NCI-H146 treated with DMSO at 0.1 percent for 48 hours (cell line): Measurements from ENCODE around the gene PMPCB.
A peak's percentile ranks its signal among the peaks of the same experiment; 100 is the strongest.

Source experiments
- DNase-seq: peaks from one replicate; lab custom pipeline; 2025; ENCODE audit not compliant: unreplicated experiment; lab: John Stamatoyannopoulos, UW

PMPCB gene

DNA sequence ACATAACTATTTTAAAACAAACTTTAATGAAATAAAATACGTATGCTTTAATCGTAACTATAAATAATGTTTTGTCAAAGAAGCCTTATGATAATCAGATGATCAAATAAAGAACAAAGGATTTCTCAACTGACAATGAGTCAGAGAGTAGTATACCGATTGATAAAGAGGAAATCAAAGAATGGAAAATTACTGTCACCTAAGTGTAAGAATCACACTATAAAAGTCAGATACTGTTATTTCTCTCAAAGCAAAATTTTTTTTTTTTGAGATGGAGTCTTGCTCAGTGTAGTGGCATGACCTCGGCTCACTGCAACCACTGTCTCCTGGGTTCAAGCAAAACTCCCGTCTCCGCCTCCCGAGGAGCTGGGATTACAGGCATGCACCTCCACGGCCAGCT, 28.5 kb downstream of the PMPCB start:
- DNase-seq: no peak

DNA sequence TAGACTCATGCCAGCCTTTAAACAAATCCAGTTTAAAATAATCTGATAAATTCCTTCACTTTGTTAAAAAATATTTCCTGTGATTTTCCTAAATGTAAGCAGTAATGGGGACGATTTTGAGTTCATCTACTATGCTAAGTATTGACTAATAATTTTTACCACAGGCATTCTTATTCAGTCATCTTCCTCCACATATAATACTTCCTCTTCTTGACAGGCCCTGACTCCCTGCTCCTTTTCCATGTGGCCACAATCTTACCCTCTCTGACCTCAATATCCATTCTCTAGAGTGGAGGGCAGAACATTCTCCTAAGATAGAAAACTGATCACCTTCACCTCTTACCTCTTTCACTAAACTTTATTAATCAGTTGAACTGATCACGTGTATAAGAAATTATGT, 39.5 kb downstream of the PMPCB start:
- DNase-seq: no peak

DNA sequence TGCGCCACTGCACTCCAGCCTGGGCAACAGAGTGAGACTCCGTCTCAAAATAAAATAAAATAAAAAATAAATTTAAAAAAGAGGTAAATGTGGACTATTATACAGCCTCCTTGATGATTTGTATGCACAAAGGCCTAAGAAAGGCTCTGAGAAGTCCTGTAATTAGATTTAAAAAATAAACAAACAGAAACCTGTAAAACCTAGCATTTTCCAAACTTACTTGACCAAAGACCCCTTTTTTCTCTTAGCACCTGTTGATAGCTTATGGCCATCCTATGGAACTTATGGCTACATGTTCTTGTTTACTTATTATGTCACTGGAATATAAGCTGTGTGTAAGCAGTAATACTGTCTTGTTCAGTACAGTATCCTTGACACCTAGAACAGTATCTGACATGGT, 41.6 kb downstream of the PMPCB start:
- no peak for DNase-seq

DNA sequence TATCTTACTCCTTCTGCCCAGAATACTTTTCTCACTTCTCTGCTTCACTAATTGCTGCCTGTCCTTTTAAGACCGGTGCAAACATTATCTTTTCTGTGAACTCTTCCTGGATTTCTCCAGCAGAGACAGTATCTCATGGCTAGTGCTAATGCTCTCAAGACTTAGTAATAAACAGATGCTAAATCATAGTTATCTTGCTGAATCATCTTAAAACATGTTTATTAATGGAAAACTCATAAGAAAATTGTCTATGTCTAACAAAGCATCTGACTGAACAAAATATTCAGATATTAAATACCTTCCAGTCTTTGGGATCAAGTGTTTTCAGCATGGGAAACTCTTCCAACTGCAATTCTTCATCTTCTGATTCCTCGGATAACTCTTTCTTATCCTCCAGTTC, 44.2 kb downstream of the PMPCB start:
- DNase-seq: no peak

DNA sequence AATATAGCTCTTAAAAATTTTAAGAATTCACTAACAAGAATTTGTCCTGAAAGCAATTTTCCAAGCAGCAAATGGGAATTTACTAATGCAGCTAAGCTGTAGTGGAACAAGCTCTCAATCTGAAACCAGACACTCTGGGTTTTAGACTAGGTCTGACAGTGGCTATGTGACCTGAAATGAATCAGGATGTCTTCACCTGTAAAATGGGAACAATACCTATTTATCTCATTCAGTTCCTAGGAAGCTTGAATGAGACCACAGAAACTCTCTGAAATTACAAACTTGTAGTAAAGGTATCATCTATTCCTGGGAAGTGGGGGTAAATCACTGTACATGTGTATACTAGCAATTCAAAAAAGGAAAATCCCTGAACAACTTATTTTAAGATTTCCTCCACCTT, 46.1 kb downstream of the PMPCB start:
- DNase-seq: no peak

DNA sequence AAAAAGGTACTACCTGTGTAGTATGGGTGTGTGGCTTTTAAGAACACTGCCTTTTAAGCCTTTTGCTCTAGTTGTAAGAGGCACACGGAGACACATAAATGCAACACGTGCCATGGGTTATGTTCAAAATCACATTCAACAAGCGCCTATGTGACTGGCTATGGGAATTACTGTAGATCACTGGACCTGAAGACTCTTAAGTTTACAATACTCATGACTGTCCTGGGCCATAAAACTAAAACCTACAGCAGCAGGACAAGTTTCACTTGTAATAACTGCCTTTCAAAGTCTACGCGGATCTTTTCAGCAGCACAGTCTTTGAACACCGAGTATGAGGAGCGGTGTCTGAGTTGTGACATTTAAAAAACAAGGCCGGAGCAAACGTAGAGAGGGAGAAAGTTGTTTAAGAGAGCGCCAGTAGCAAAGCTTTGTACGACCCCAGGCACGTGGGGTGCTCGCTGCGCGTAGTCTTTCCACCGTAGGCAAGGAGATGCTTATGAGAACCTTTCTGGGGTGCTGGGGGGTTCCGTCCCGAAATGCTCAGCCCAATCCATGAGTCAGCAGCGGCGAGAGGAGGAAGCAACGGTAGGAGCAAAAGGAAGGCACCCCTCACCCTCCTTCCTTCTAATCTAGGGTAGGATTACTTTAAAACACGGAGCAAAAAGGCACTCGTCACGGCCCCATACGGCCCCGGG, 46.7 kb downstream of the PMPCB start:
- DNase-seq: no peak

DNA sequence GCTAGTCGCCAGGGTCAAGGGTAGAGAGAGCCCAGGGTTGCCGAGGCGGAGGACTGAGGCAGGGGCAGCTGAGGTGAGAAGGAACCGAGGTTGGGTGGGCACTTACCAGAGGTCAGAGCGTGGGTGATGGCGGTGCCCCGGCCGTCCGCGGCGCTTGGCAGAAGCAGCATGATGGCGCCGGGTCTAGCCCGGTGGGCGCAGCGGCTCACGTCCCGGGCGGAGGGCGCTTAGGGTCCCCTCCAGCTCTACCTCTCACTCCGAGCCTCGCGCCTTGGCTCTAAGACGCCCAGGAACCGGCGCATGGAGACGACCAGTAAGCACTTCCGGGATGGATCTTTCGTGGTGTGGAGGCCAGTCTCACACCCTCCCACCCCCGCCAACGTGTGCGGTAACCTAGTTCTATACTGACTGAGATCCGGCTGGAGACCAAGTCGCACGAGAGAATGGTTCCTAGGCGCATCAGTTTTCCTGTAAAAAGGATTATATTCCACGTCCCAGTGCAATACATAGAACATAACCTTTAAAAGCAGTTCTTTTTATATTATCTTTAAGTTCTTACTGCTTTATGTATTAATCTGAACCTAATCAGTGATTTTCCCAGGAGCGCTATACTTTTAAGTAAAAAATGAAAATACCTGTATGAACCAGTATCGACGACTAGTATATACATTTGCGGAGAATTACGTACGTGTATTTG, 47.4 kb downstream of the PMPCB start, which contains the start of gene DNAJC2:
DNAJC2 (minus strand) TSS at position 315 of the 697 bp plus-strand sequence; CDS start at position 170, 145 bp downstream.
- peak; percentile 82 for DNase-seq

DNA sequence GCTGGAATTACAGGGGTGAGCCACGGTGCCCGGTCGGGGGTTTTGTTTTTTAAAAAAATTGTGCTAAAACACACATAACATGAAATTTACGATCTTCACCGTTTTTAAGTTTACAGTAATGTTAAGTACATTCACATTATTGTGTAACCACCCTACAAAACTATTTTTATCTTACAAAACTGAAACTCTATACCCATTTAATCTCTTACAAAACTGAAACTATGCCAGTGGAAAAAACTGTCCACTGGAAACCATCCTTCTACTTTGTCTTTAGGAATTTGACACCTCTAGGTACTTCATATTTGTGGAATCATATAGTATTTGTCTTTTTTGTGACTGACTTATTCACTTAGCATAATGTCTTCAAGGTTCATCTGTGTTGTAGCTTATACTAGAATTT, 49.2 kb downstream of the PMPCB start:
- DNase-seq: no peak

DNA sequence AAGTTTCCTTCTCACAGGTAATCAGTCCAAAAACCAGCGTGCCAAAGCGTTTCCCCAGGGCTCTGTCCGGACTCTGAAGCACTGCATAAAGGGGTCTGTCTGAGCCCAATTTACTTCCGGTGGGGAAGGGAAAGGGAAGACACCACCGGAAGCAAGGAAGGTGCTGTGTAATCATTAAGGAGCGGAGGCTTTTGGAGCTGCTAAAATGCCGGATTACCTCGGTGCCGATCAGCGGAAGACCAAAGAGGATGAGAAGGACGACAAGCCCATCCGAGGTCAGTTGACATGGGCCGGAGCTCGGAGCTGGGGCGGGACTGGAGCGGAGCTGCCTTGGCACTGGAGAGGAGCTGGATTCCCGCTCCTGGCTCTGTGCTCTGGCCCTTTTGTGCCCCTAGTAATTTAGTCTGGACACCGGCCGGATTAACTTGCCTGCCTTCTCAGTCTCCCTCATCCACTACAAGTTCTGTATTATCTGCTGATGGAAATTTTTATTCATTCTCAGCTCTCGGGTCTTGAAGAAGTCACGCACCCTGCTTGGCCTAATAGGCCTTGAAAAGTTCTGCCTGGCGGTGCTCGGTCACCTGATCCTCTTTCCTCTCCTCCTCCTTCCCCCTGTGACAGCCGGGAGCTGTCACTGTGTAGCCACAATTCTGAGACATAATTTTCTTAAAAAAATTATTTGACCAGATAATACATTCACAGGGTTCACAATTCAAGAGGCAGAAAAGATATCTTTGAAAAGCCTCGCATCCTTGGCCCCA, 50.5 kb downstream of the PMPCB start, which contains the start of gene PSMC2:
PSMC2 (plus strand) TSS at position 137 of the 761 bp plus-strand sequence; CDS start at position 206, 69 bp downstream.
- peak; percentile 78 for DNase-seq

DNA sequence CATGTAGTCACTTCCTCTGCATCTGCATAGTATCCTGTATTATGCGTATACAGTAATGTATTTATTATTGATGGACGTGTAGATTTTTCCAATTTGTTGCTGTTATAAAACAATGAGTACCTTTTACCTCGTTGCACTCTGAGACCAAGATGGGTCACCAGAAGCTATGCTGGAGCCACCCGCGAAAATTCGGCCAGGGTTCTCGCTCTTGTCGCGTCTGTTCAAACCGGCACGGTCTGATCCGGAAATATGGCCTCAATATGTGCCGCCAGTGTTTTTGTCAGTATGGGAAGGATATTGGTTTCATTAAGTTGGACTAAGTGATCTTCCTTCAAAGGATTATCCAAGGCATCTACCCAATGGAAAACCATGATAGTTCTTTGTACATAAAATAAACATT, 51.2 kb downstream of the PMPCB start:
- no peak for DNase-seq

DNA sequence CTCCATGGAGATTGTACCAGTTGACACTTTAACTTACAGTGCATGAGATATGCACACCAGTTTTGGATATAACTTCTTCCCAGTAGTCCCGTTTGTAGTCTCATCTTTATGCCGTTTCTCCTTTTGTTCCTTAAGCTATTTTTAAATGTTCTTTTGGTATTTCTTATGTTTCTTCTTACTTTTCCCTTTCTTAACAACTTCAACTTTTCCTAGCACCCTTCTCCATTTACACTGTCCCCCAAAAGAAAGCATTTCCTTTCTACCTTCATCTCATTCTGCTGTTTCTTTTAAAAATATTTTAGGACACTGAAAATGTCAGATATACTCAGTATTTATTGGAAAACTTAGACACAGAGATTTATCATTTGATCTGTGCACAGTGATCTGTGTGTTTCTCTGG, 51.7 kb downstream of the PMPCB start:
- DNase-seq: no peak

DNA sequence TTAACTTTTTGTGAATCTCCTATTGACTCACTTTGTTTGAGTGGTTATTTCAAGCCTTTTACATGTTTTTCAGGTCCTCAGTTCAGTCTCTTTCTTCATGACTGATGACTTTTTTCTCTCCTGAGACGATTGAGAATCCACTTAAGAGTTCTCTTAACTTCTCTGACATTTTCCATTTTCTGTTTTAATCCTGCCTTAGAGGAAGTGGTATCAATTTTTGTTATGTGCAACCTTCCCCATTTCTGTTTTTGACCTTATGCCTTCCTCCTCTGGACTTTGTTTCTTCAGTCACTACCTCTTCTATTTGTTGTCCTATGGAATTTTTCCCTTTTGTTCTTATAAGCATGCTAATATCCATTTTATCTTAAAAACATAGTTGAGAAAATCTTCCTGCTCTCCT, 52.6 kb downstream of the PMPCB start:
- DNase-seq: no peak
